Keratinocyte (primary cell): ENCODE results near the gene OCEL1.

ENCODE experiments used
- CTCF ChIP-seq, 3 experiments: IDR thresholded peaks in 1 of 3; conservative IDR thresholded peaks in 1 of 3; optimal IDR thresholded peaks in 1 of 3; 2 replicates in 2 of 3; 3 replicates in 1 of 3; pipeline versions ENCODE3 to v1.5.1; 2011; ENCODE audit warnings: low read length in 3 of 3, mild to moderate bottlenecking in 3 of 3, moderate library complexity in 2 of 3, control low read depth in 1 of 3, inconsistent platforms in 1 of 3; ENCODE audit not compliant: insufficient read depth in 2 of 3; ENCODE audit errors: extremely low read depth in 1 of 3
- EZH2 ChIP-seq: IDR thresholded peaks from one replicate; pipeline ENCODE4 v1.6.1; 2012; ENCODE audit warnings: inconsistent platforms, mild to moderate bottlenecking, low read length, moderate library complexity

- TF ChIP-seq CTCF (optimal IDR thresholded peaks at IDR 0.05 in 1 of 3, IDR thresholded peaks at IDR 0.05 in 1 of 3, conservative IDR thresholded peaks at IDR 0.05 in 1 of 3; ENCODE audit: extremely low read depth in 1 of 3, insufficient read depth in 2 of 3, low read length in 3 of 3) (no peak), EZH2 (no peak)
Measured at GRCh38 chr19:17213334-17213733, 12.7 kb upstream of the OCEL1 start.
